Activated T-helper 17 cell treated with anti-CD3 and anti-CD28 coated beads, Interleukin-2, amount 50 U/mL, for 72 hours (primary cell): ENCODE results near the gene AP3S1. TPM values are rescaled to one million over a fixed set of nuclear protein-coding genes. Genes with fewer than 3 reads are reported as not detected.
"Not testable (repeated sequence)": the region's sequence is repeated elsewhere in the genome, so short reads cannot be mapped to it uniquely, and the experiment has no call there.

Experiments used
- ATAC-seq: fragments of 150-1000 bp; cut with Tn5 transposase; replicated peaks from 2 replicates; pipeline ENCODE4 v1.10.0; 2021; ENCODE audit warnings: mild to moderate bottlenecking, moderate library complexity
- H3K27ac Mint-ChIP-seq: one replicate; pipeline ENCODE4 v1.8.0; 2022; ENCODE audit warnings: mixed read lengths
- H3K27me3 Mint-ChIP-seq: one replicate; pipeline ENCODE4 v1.8.0; 2022; ENCODE audit warnings: mixed read lengths
- H3K36me3 Mint-ChIP-seq: one replicate; pipeline ENCODE4 v1.8.0; 2022; ENCODE audit warnings: low read depth, mild to moderate bottlenecking, mixed read lengths
- H3K4me1 Mint-ChIP-seq: one replicate; pipeline ENCODE4 v1.8.0; 2022; ENCODE audit warnings: mixed read lengths
- H3K4me3 Mint-ChIP-seq: one replicate; pipeline ENCODE4 v1.8.0; 2022; ENCODE audit warnings: mild to moderate bottlenecking, mixed read lengths
- H3K9me3 Mint-ChIP-seq: one replicate; pipeline ENCODE4 v1.8.0; 2022; ENCODE audit warnings: mixed read lengths
- total RNA-seq, 2 donors: library from RNA; stranded (reverse); gene quantifications; one replicate each; pipeline ENCODE4 v1.2.3, GENCODE V29; 2022

Gene AP3S1
- total RNA-seq, 2 donors from 2014 or later: 114 to 253 TPM

- Mint-ChIP-seq H3K4me1 (no peaks in the 10 kb centered on the region), H3K4me3 (no peak overlapping the region), H3K27ac (no peak overlapping the region), H3K36me3 (peaks cover 6% of the 10 kb centered on the region), H3K27me3 (no peaks in the 10 kb centered on the region), H3K9me3 (no peaks in the 10 kb centered on the region)
- no peak for ATAC-seq
These were observed 78.5 kb downstream of the AP3S1 start for GRCh38 chr5:115920171-115920725.

GRCh38 chr5:115928578-115929407 is 87.1 kb downstream of the AP3S1 start:
- not testable (repeated sequence) for H3K27ac Mint-ChIP-seq, H3K9me3 Mint-ChIP-seq, H3K36me3 Mint-ChIP-seq, H3K4me1 Mint-ChIP-seq, H3K27me3 Mint-ChIP-seq, H3K4me3 Mint-ChIP-seq
- peak; percentile 45 for ATAC-seq

- not testable (repeated sequence) for H3K4me1 Mint-ChIP-seq, H3K27me3 Mint-ChIP-seq, H3K4me3 Mint-ChIP-seq, H3K9me3 Mint-ChIP-seq, H3K27ac Mint-ChIP-seq, H3K36me3 Mint-ChIP-seq, ATAC-seq
These were observed 88.4 kb downstream of the AP3S1 start for GRCh38 chr5:115930171-115930570.

- Mint-ChIP-seq H3K4me3 (no peak overlapping the region), H3K27ac (no peak overlapping the region), H3K9me3 (no peaks in the 10 kb centered on the region), H3K36me3 (no peaks in the 10 kb centered on the region), H3K27me3 (no peaks in the 10 kb centered on the region), H3K4me1 (peaks cover 4% of the 10 kb centered on the region)
- ATAC-seq: peak; percentile 16
These were observed 89.0 kb downstream of the AP3S1 start for GRCh38 chr5:115930630-115931337.

- no peak overlapping the region for H3K4me3 Mint-ChIP-seq
- H3K4me1 Mint-ChIP-seq: peaks cover 4% of the 10 kb centered on the region
- no peaks in the 10 kb centered on the region for H3K27me3 Mint-ChIP-seq
- H3K9me3 Mint-ChIP-seq: no peaks in the 10 kb centered on the region
- no peak for ATAC-seq
- no peaks in the 10 kb centered on the region for H3K36me3 Mint-ChIP-seq
- H3K27ac Mint-ChIP-seq: no peak overlapping the region
These were observed 91.3 kb downstream of the AP3S1 start for GRCh38 chr5:115932991-115933390.

GRCh38 chr5:115934388-115934974 is 92.7 kb downstream of the AP3S1 start:
- H3K9me3 Mint-ChIP-seq: no peaks in the 10 kb centered on the region
- H3K4me1 Mint-ChIP-seq: no peaks in the 10 kb centered on the region
- H3K27me3 Mint-ChIP-seq: no peaks in the 10 kb centered on the region
- no peaks in the 10 kb centered on the region for H3K36me3 Mint-ChIP-seq
- ATAC-seq: no peak
- H3K4me3 Mint-ChIP-seq: no peak overlapping the region
- H3K27ac Mint-ChIP-seq: no peak overlapping the region

GRCh38 chr5:115936031-115936430 is 94.3 kb downstream of the AP3S1 start:
- Mint-ChIP-seq H3K4me3 (no peak overlapping the region), H3K27ac (no peak overlapping the region), H3K27me3 (no peaks in the 10 kb centered on the region), H3K4me1 (no peaks in the 10 kb centered on the region), H3K36me3 (no peaks in the 10 kb centered on the region), H3K9me3 (no peaks in the 10 kb centered on the region)
- no peak for ATAC-seq

GRCh38 chr5:115939059-115939458 is 97.3 kb downstream of the AP3S1 start:
- Mint-ChIP-seq H3K27me3 (no peaks in the 10 kb centered on the region), H3K4me3 (no peak overlapping the region), H3K4me1 (no peaks in the 10 kb centered on the region), H3K36me3 (no peaks in the 10 kb centered on the region), H3K27ac (no peak overlapping the region), H3K9me3 (no peaks in the 10 kb centered on the region)
- ATAC-seq: no peak

- Mint-ChIP-seq H3K36me3 (no peaks in the 10 kb centered on the region), H3K27me3 (no peaks in the 10 kb centered on the region)
These were observed 98.5 kb downstream of the AP3S1 start for GRCh38 chr5:115940080-115940810.

GRCh38 chr5:115941051-115941675 is 99.4 kb downstream of the AP3S1 start:
- Mint-ChIP-seq H3K27me3 (no peaks in the 10 kb centered on the region), H3K36me3 (no peaks in the 10 kb centered on the region), H3K4me3 (no peak overlapping the region), H3K9me3 (no peaks in the 10 kb centered on the region), H3K4me1 (no peaks in the 10 kb centered on the region), H3K27ac (no peak overlapping the region)
- ATAC-seq: no peak

More at GRCh38 chr5:115940080-115940810, 98.5 kb downstream of the AP3S1 start:
- H3K4me3 Mint-ChIP-seq: no peak overlapping the region
- no peak for ATAC-seq
- H3K27ac Mint-ChIP-seq: no peak overlapping the region
- H3K9me3 Mint-ChIP-seq: no peaks in the 10 kb centered on the region
- no peaks in the 10 kb centered on the region for H3K4me1 Mint-ChIP-seq

GRCh38 chr5:115944501-115944900 is 102.8 kb downstream of the AP3S1 start:
- H3K36me3 Mint-ChIP-seq: no peaks in the 10 kb centered on the region
- no peak overlapping the region for H3K27ac Mint-ChIP-seq
- H3K9me3 Mint-ChIP-seq: no peaks in the 10 kb centered on the region
- H3K27me3 Mint-ChIP-seq: no peaks in the 10 kb centered on the region
- ATAC-seq: no peak
- H3K4me1 Mint-ChIP-seq: no peaks in the 10 kb centered on the region
- no peak overlapping the region for H3K4me3 Mint-ChIP-seq

GRCh38 chr5:115946655-115947054 is 104.9 kb downstream of the AP3S1 start:
- Mint-ChIP-seq H3K9me3 (no peaks in the 10 kb centered on the region), H3K36me3 (no peaks in the 10 kb centered on the region), H3K4me1 (no peaks in the 10 kb centered on the region), H3K27me3 (peaks cover 3% of the 10 kb centered on the region), H3K27ac (no peak overlapping the region), H3K4me3 (no peak overlapping the region)
- no peak for ATAC-seq

GRCh38 chr5:115947260-115947659 is 105.5 kb downstream of the AP3S1 start:
- ATAC-seq: no peak
- H3K36me3 Mint-ChIP-seq: no peaks in the 10 kb centered on the region
- H3K9me3 Mint-ChIP-seq: no peaks in the 10 kb centered on the region
- peaks cover 7% of the 10 kb centered on the region for H3K27me3 Mint-ChIP-seq
- H3K4me3 Mint-ChIP-seq: no peak overlapping the region
- H3K27ac Mint-ChIP-seq: no peak overlapping the region
- H3K4me1 Mint-ChIP-seq: no peaks in the 10 kb centered on the region

GRCh38 chr5:115948091-115948534 is 106.4 kb downstream of the AP3S1 start:
- Mint-ChIP-seq H3K27me3 (peaks cover 10% of the 10 kb centered on the region), H3K36me3 (no peaks in the 10 kb centered on the region), H3K4me1 (no peaks in the 10 kb centered on the region), H3K27ac (no peak overlapping the region), H3K9me3 (no peaks in the 10 kb centered on the region), H3K4me3 (no peak overlapping the region)
- no peak for ATAC-seq
